Thyroid gland (tissue), 4 donors: ENCODE data around the gene RPS4Y1.

Experiments
- POLR2A ChIP-seq, 2 donors: fragments of 450-650 bp; IDR thresholded peaks; one replicate each; pipeline ENCODE4 v1.6.1; 2017; ENCODE audit warnings: antibody characterized with exemption in 2 of 2, mild to moderate bottlenecking in 2 of 2, moderate library complexity in 1 of 2
- TF ChIP-seq, protein P1 (sequence below), 6 experiments: fragments of 200-600 bp in 3 of 6; fragments of 450-650 bp in 3 of 6; sonication (generic) in 3 of 6; IDR thresholded peaks; one replicate each; pipeline ENCODE4 v1.5.1; 2016 to 2019; ENCODE audit warnings: antibody characterized with exemption in 6 of 6, mild to moderate bottlenecking in 2 of 6, inconsistent platforms in 1 of 6, moderate library complexity in 1 of 6

DNA sequence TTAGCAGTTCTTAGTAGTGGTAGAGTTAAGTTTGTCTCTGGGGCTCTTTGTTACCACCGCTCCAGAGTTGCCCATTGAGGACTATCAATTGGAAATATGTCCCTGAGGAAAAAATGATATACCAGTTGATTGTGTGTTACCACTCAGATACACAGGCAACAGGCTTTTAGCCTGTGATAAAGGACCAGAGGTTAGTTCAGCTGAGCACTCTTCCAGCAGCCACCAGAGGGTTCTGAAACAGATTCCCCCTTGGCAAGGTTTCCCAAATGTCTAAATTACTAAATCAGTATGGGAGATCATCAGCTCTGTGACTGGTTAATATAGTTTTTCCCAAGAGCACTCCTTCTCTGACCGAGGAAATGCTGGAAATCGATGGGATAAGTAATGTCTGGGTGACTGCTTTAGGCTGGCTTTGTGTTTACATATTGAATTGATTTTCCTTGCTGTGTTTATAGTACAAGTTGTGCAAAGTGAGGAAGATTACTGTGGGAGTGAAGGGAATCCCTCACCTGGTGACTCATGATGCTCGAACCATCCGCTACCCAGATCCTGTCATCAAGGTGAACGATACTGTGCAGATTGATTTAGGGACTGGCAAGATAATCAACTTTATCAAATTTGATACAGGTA is 12.9 kb downstream of the RPS4Y1 start:
- TF ChIP-seq, protein P1, sequence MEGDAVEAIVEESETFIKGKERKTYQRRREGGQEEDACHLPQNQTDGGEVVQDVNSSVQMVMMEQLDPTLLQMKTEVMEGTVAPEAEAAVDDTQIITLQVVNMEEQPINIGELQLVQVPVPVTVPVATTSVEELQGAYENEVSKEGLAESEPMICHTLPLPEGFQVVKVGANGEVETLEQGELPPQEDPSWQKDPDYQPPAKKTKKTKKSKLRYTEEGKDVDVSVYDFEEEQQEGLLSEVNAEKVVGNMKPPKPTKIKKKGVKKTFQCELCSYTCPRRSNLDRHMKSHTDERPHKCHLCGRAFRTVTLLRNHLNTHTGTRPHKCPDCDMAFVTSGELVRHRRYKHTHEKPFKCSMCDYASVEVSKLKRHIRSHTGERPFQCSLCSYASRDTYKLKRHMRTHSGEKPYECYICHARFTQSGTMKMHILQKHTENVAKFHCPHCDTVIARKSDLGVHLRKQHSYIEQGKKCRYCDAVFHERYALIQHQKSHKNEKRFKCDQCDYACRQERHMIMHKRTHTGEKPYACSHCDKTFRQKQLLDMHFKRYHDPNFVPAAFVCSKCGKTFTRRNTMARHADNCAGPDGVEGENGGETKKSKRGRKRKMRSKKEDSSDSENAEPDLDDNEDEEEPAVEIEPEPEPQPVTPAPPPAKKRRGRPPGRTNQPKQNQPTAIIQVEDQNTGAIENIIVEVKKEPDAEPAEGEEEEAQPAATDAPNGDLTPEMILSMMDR (IDR thresholded peaks at IDR 0.05): no peak
- no peak for TF ChIP-seq POLR2A (IDR thresholded peaks at IDR 0.05)
